H1 (cell line): ENCODE measurements around the gene DYDC2. TPM values are rescaled to one million over a fixed set of nuclear protein-coding genes. Genes with fewer than 3 reads are reported as not detected.

Experiments used
- CTCF ChIA-PET: fragments of 300-600 bp; sonication (Branson Sonifier 250); formaldehyde crosslinking; loops from one replicate; lab custom pipeline; 2021; ENCODE audit not compliant: partially characterized antibody; lab: Charles Lee
- POLR2A ChIA-PET: fragments of 300-600 bp; sonication (Branson Sonifier 250); formaldehyde crosslinking; loops from one replicate; lab custom pipeline; 2021; ENCODE audit warnings: inconsistent platforms; ENCODE audit not compliant: partially characterized antibody; lab: Charles Lee
- DNase-seq, 2 experiments: peaks; one replicate each; pipeline versions ENCODE4 v3.0.0 to v3.0.0-alpha.2; 2010 to 2022; ENCODE audit warnings: low spot score in 2 of 2, low read depth in 1 of 2, mixed read lengths in 1 of 2
- FAIRE-seq: peaks from 2 replicates; lab custom pipeline; 2011; peaks lifted over from hg19 to GRCh38; lab: Jason Lieb, UNC
- H2AFZ ChIP-seq: 2 replicates; pipeline ENCODE4 v1.8.1; 2012; ENCODE audit warnings: low read length, inconsistent platforms
- H2AK5ac ChIP-seq: 2 replicates; pipeline ENCODE4 v1.6.1; 2013; ENCODE audit warnings: low read depth, low read length
- H2BK120ac ChIP-seq: replicated peaks from 2 replicates; pipeline ENCODE3; 2013; ENCODE audit warnings: low read depth, low read length, inconsistent platforms
- H2BK12ac ChIP-seq: 2 replicates; pipeline ENCODE4 v1.6.1; 2013; ENCODE audit warnings: low read depth, low read length
- H2BK15ac ChIP-seq: 2 replicates; pipeline ENCODE4 v1.6.1; 2013; ENCODE audit warnings: low read length
- H2BK20ac ChIP-seq: 2 replicates; pipeline ENCODE4 v1.6.1; 2013; ENCODE audit warnings: low read length
- H2BK5ac ChIP-seq: 2 replicates; pipeline ENCODE4 v1.6.1; 2013; ENCODE audit warnings: low read depth, low read length
- H3K14ac ChIP-seq: 2 replicates; pipeline ENCODE4 v1.6.1; 2013; ENCODE audit warnings: inconsistent platforms; ENCODE audit not compliant: insufficient read length
- H3K18ac ChIP-seq: 2 replicates; pipeline ENCODE4 v1.6.1; 2013; ENCODE audit warnings: low read length; ENCODE audit errors: extremely low read depth
- H3K23ac ChIP-seq: 2 replicates; pipeline ENCODE4 v1.6.1; 2013; ENCODE audit warnings: inconsistent platforms; ENCODE audit not compliant: insufficient read length
- H3K23me2 ChIP-seq: 2 replicates; pipeline ENCODE4 v1.6.1; 2013; ENCODE audit warnings: low read depth, low read length
- H3K27ac ChIP-seq: 2 replicates; pipeline ENCODE4 v1.6.1; 2011; ENCODE audit warnings: low read depth, low read length, inconsistent platforms
- H3K27me3 ChIP-seq, 4 experiments: replicated peaks in 1 of 4; 1 replicate in 1 of 4; 2 replicates in 3 of 4; pipeline versions ENCODE4 v1.6.1 to v1.8.1; 2011 to 2013; ENCODE audit warnings: low read length in 3 of 4, mild to moderate bottlenecking in 3 of 4, inconsistent platforms in 2 of 4, mixed read lengths in 2 of 4, moderate library complexity in 1 of 4; ENCODE audit not compliant: control insufficient read depth in 3 of 4, insufficient read depth in 3 of 4; ENCODE audit errors: extremely low read depth in 1 of 4
- H3K36me3 ChIP-seq, 4 experiments: 2 replicates each; pipeline versions ENCODE4 v1.6.1 to v1.8.1; 2011 to 2013; ENCODE audit warnings: mild to moderate bottlenecking in 4 of 4, low read length in 3 of 4, moderate library complexity in 2 of 4, control low read depth in 1 of 4, inconsistent platforms in 1 of 4; ENCODE audit not compliant: insufficient read depth in 4 of 4, control insufficient read depth in 2 of 4
- H3K4ac ChIP-seq: replicated peaks from 2 replicates; pipeline ENCODE3; 2013; ENCODE audit warnings: low read length, low read depth, mixed read lengths, inconsistent platforms; ENCODE audit not compliant: insufficient read length
- H3K4me1 ChIP-seq, 4 experiments: replicated peaks in 1 of 4; 1 replicate in 1 of 4; 2 replicates in 3 of 4; pipeline versions ENCODE4 v1.6.1 to v1.8.1; 2011 to 2013; ENCODE audit warnings: low read length in 3 of 4, inconsistent platforms in 2 of 4, mixed read lengths in 1 of 4; ENCODE audit not compliant: insufficient read depth in 4 of 4, control insufficient read depth in 3 of 4
- H3K4me2 ChIP-seq, 2 experiments: 2 replicates each; pipeline versions ENCODE4 v1.6.1 to v1.8.1; 2011 to 2013; ENCODE audit warnings: low read depth in 2 of 2, low read length in 2 of 2, control low read depth in 1 of 2, inconsistent platforms in 1 of 2, mild to moderate bottlenecking in 1 of 2; ENCODE audit not compliant: insufficient read depth in 1 of 2
- H3K4me3 ChIP-seq, 4 experiments: fragments of 200-600, 300-600 bp in 1 of 4; sonication (generic), shearing (Covaris generic), sonication (Bioruptor Twin) in 1 of 4; 2 replicates each; pipeline versions ENCODE4 v1.5.1 to v1.8.1; 2011 to 2016; ENCODE audit warnings: low read length in 4 of 4, low read depth in 3 of 4, control low read depth in 2 of 4, inconsistent platforms in 2 of 4, mild to moderate bottlenecking in 2 of 4, mixed read lengths in 1 of 4, moderate library complexity in 1 of 4; ENCODE audit not compliant: insufficient read depth in 2 of 4; ENCODE audit errors: extremely low read depth in 1 of 4
- H3K56ac ChIP-seq: replicated peaks from 2 replicates; pipeline ENCODE3; 2013; ENCODE audit warnings: low read depth, mild to moderate bottlenecking, mixed read lengths, low read length, inconsistent platforms; ENCODE audit not compliant: insufficient read length
- H3K79me1 ChIP-seq: 2 replicates; pipeline ENCODE4 v1.6.1; 2013; ENCODE audit warnings: low read depth, low read length, control low read depth
- H3K79me2 ChIP-seq, 2 experiments: 2 replicates each; pipeline versions ENCODE4 v1.6.1 to v1.8.1; 2012 to 2013; ENCODE audit warnings: low read length in 2 of 2, mild to moderate bottlenecking in 2 of 2, inconsistent platforms in 1 of 2; ENCODE audit not compliant: insufficient read depth in 2 of 2, control insufficient read depth in 1 of 2
- H3K9ac ChIP-seq, 4 experiments: replicated peaks in 1 of 4; 1 replicate in 1 of 4; 2 replicates in 3 of 4; pipeline versions ENCODE4 v1.6.1 to v1.8.1; 2011 to 2013; ENCODE audit warnings: low read depth in 3 of 4, low read length in 3 of 4, control low read depth in 2 of 4, mild to moderate bottlenecking in 2 of 4, moderate library complexity in 2 of 4, inconsistent platforms in 1 of 4; ENCODE audit errors: extremely low read depth in 1 of 4
- H3K9me3 ChIP-seq, 2 experiments: 2 replicates each; pipeline versions ENCODE4 v1.6.1 to v1.8.1; 2012 to 2013; ENCODE audit warnings: mild to moderate bottlenecking in 2 of 2, moderate library complexity in 2 of 2, control low read depth in 1 of 2, inconsistent platforms in 1 of 2, low read depth in 1 of 2, low read length in 1 of 2, mixed read lengths in 1 of 2; ENCODE audit not compliant: insufficient read depth in 2 of 2
- H4K20me1 ChIP-seq, 2 experiments: replicated peaks in 1 of 2; 2 replicates each; pipeline versions ENCODE3 to v1.8.1; 2011 to 2013; ENCODE audit warnings: inconsistent platforms in 2 of 2, low read length in 2 of 2, mild to moderate bottlenecking in 1 of 2; ENCODE audit not compliant: insufficient read depth in 2 of 2, control insufficient read depth in 1 of 2
- H4K5ac ChIP-seq: 2 replicates; pipeline ENCODE4 v1.6.1; 2013; ENCODE audit warnings: low read length, low read depth, mixed read lengths, inconsistent platforms; ENCODE audit not compliant: insufficient read length
- H4K8ac ChIP-seq: 2 replicates; pipeline ENCODE4 v1.8.0; 2013; ENCODE audit warnings: mild to moderate bottlenecking, moderate library complexity, low read length, inconsistent platforms; ENCODE audit not compliant: insufficient read depth; ENCODE audit errors: extremely low read depth
- H4K91ac ChIP-seq: replicated peaks from 2 replicates; pipeline ENCODE3; 2013; ENCODE audit warnings: low read length, mixed read lengths, inconsistent platforms; ENCODE audit not compliant: insufficient read length
- CBX8 ChIP-seq: fragments of 300-800, 300-1000 bp; sonication (generic); IDR thresholded peaks from 2 replicates; pipeline ENCODE4 v1.7.1; 2016; ENCODE audit warnings: low read depth, low read length, borderline replicate concordance
- EP300 ChIP-seq, 2 experiments: IDR thresholded peaks; 1 replicate in 1 of 2; 2 replicates in 1 of 2; pipeline ENCODE4 v1.6.1; 2011 to 2012; ENCODE audit warnings: low read depth in 2 of 2, low read length in 2 of 2, mild to moderate bottlenecking in 2 of 2, borderline replicate concordance in 1 of 2, inconsistent platforms in 1 of 2, moderate library complexity in 1 of 2
- RBBP5 ChIP-seq: IDR thresholded peaks from 2 replicates; pipeline ENCODE4 v1.7.1; 2012; ENCODE audit warnings: low read depth, mild to moderate bottlenecking, inconsistent platforms, low read length, moderate library complexity, borderline replicate concordance
- TBP ChIP-seq: IDR thresholded peaks from 2 replicates; pipeline ENCODE4 v1.6.1; 2011; ENCODE audit warnings: low read depth, low read length, improper control_type of control experiment
- WGBS, 2 experiments: shearing (Covaris generic) in 1 of 2; methylation state at CpG; one replicate each; pipeline versions ENCODE4 v1.1.6 to v1.1.7; 2013 to 2015; ENCODE audit warnings: low lambda C conversion rate in 2 of 2, mixed read lengths in 2 of 2, inconsistent platforms in 1 of 2, low coverage in 1 of 2, missing lambda C conversion rate in 1 of 2; ENCODE audit not compliant: insufficient replicate concordance in 2 of 2, insufficient coverage in 1 of 2, insufficient read length in 1 of 2; ENCODE audit errors: extremely low coverage in 1 of 2, missing lambda C conversion rate in 1 of 2; 5-methylcytosine and 5-hydroxymethylcytosine counted together
- polyA plus RNA-seq, 7 experiments: library from polyadenylated mRNA; depleted of rRNA in 3 of 7; stranded (reverse) in 5 of 7; unstranded in 2 of 7; fragments of >200 nt in 5 of 7; fragments of 200-250 nt in 2 of 7; gene quantifications; 1 replicate in 5 of 7; 2 replicates in 1 of 7; 4 replicates in 1 of 7; pipeline versions ENCODE4 v1.2.1 to v1.2.3, GENCODE V29; 2011 to 2013; ENCODE audit warnings: missing spikeins in 2 of 7, mixed read lengths in 2 of 7
- total RNA-seq: library from RNA; stranded (reverse); fragmentation: NEBNext Ultra II Directional; extraction: Animal tissue kit (Norgen Biotek cat#: 25700); gene quantifications from 2 replicates; pipeline ENCODE4 v1.2.1, GENCODE V29; 2021

Gene DYDC2
- total and polyA plus RNA-seq, 2 of the 8 experiments (the other 6 are each of a cell fraction or from before 2014, with no cell fraction given), result 1.5 to 5.2 TPM

DNA sequence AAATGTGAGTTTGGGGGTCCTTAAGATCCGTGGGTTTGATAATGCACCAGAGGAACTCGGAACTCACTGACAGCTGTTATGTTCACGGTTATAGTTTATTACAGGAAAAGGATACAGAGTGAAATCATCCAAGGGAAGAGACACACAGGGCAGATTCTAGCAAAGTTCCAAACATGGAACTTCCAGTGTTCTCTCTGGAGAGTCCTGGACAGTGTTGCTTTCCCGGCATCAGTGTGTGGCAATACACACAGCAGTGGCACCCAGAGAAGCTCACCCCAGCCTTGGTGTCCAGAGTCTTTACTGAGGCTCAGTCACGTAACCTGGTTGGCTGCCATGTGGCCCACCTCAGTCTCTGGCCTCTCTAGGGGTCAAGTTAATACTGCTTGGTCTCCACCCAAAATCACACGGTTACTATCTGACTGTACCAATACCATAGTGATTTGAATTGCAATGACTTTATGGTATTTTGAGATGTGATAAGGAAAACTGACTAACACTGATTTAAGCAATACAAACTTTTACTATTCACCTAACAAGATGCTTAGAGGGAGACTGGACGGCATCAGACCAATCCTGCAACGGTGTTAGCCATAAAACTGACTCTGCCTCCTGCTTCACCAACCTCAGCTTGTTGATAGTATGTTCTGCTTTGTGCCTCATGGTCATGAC, 43.7 kb downstream of the DYDC2 start:
- H3K27ac ChIP-seq, result no peak overlapping the region
- POLR2A ChIA-PET, result no interaction called here
- H3K4me3 ChIP-seq, result no peak overlapping the region
- H3K9ac ChIP-seq, result no peak overlapping the region
- no peak overlapping the region for H3K23ac ChIP-seq
- 95% methylated on average over 8 of the region's 8 CpGs; no CpG with 5 or more reads in 1 of the 2 experiments for WGBS, 2 experiments
- no peak overlapping the region for H2BK5ac ChIP-seq
- H3K4ac ChIP-seq, result no peak overlapping the region
- H4K5ac ChIP-seq, result no peak overlapping the region
- H3K14ac ChIP-seq, result no peak overlapping the region
- H3K27me3 ChIP-seq, result no peaks in the 10 kb centered on the region
- H2BK15ac ChIP-seq, result no peak overlapping the region
- FAIRE-seq (no peak), DNase-seq (no peak)
- H2AFZ ChIP-seq, result no peak overlapping the region
- H3K56ac ChIP-seq, result no peak overlapping the region
- no peak overlapping the region for H4K91ac ChIP-seq
- CTCF ChIA-PET, result interaction anchor here (1.1 kb wide), 1 partner anchor 15 kb away, joined by 3 read pairs; no protein-coding TSS in a partner anchor
- no peak overlapping the region for H3K18ac ChIP-seq
- H3K23me2 ChIP-seq, result no peaks in the 10 kb centered on the region
- H4K8ac ChIP-seq, result no peak overlapping the region
- H3K79me2 ChIP-seq, result no peaks in the 10 kb centered on the region
- no peak overlapping the region for H2BK12ac ChIP-seq
- no peaks in the 10 kb centered on the region for H3K79me1 ChIP-seq
- no peak overlapping the region for H2AK5ac ChIP-seq
- H3K4me2 ChIP-seq, result no peak overlapping the region
- no peaks in the 10 kb centered on the region for H4K20me1 ChIP-seq
- no peaks in the 10 kb centered on the region for H3K36me3 ChIP-seq
- H3K9me3 ChIP-seq, result no peaks in the 10 kb centered on the region
- TF ChIP-seq EP300 (IDR thresholded peaks at IDR 0.05; ENCODE audit: borderline replicate concordance in 1 of 2, low read depth in 2 of 2, low read length in 2 of 2) (no peak), TBP (no peak), CBX8 (no peak), RBBP5 (no peak)
- no peak overlapping the region for H2BK20ac ChIP-seq
- H3K4me1 ChIP-seq, result no peaks in the 10 kb centered on the region; a peak in 1 of 7 replicates
- H2BK120ac ChIP-seq, result no peak overlapping the region
